Stimulated activated CD8-positive, alpha-beta memory T cell treated with anti-CD3 and anti-CD28 coated beads, Interleukin-4, amount 100 ng/mL, for 24 hours (primary cell): ENCODE data around the gene DERL2.
"Not testable (repeated sequence)": the region's sequence is repeated elsewhere in the genome, so short reads cannot be mapped to it uniquely, and the experiment has no call there.

Source experiments
- DNase-seq: peaks from one replicate; pipeline ENCODE4 v3.0.0-alpha.2; 2020; ENCODE audit warnings: low read depth

DERL2 gene

GRCh38 chr17:5435781-5436315 lies 50.1 kb downstream of the DERL2 start:
- not testable (repeated sequence) for DNase-seq

DNA sequence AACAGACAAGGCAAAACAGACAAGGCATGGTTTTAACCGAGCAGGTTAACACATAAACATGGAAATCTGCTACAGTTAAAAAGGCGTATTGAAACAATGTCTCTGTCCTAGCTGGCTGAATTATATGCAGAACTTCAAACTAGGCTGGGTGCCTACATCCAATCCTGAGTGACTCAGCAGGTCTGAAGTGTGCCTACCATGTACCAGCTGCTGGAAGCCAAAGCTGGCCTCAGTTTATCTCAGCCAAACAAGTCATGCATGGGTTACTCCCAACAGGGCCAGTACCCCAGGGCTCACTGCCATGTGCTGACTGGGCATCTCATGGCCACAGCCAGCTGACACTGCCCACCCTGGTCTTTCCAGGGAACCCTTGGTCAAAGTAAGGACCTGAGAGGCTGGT lies 51.0 kb downstream of the DERL2 start:
- no peak for DNase-seq

GRCh38 chr17:5431949-5432556 lies 53.9 kb downstream of the DERL2 start:
- no peak for DNase-seq

- DNase-seq, result not testable (repeated sequence)
These were observed 54.7 kb downstream of the DERL2 start for GRCh38 chr17:5431234-5431633.

DNA sequence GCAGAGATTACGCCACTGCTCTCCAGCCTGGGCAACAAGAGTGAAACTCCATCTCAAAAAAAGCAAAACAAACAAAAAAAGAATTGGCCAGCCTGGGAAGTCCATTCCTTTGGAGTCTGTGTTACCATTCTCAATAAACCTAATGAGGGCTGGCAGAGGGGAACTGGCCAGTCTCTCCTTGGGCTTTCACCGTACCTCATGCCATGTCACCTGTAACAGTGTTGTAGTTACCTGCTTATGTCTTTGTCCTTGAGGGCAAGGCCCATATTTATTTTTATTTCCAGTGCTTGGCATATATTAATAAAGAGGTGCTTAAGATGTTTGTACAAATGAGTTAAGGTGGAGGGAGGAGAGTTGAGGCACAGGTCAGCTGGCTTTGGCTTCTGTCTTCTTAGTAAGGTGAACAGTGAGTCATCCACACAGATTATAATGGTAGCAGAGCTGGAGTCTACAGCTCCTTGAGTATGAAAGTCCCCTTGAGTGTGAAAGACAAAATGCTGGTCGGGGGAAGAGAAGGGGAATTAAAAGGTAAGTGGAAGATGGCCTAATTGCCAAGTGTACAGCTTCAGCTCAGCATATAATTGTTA lies 55.5 kb downstream of the DERL2 start:
- DNase-seq, result no peak

- DNase-seq, result no peak
These were observed 56.6 kb downstream of the DERL2 start for GRCh38 chr17:5429191-5429887.

- DNase-seq, result no peak
These were observed 60.2 kb downstream of the DERL2 start for GRCh38 chr17:5425826-5426225.

DNA sequence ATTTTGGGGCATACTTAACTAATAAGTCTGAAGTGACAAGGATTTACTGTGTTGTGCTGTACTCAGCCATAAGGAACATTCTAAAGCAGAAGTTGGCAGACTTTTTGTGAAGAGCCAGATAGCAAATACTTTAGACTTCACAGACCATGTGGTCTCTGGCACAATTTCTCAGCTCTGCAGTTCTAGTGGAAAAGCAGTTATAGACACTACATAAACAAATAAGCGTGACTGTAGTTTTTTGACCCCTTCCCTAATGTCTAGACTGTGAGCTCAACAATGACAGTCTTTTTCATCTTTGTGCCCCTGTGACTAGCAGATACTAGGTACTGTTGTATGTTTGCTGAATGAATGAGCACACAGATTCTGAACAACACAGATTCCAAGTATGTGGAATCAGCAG lies 61.1 kb downstream of the DERL2 start:
- no peak for DNase-seq

- no peak for DNase-seq
These were observed 63.5 kb downstream of the DERL2 start for GRCh38 chr17:5422505-5422904.
